Epithelial cell of proximal tubule (primary cell): ENCODE measurements around the gene KRT36. TPM values are rescaled to one million over a fixed set of nuclear protein-coding genes. Genes with fewer than 3 reads are reported as not detected.

Experiments
- DNase-seq: peaks from one replicate; pipeline ENCODE4 v3.0.0-alpha.2; 2011; ENCODE audit warnings: low read depth
- H3K4me3 ChIP-seq: 2 replicates; pipeline ENCODE4 v1.5.1; 2011; ENCODE audit warnings: low read depth, mild to moderate bottlenecking, low read length
- CTCF ChIP-seq: conservative IDR thresholded peaks from 2 replicates; pipeline ENCODE4 v1.5.1; 2012; ENCODE audit warnings: low read depth, mild to moderate bottlenecking, low read length
- total RNA-seq: library from RNA; depleted of rRNA; stranded (reverse); fragments of >200 nt; gene quantifications from 2 replicates; pipeline ENCODE4 v1.2.3, GENCODE V29; 2015

KRT36 gene
- total RNA-seq, 1 donor from 2014 or later, result not detected

- no peak overlapping the region for H3K4me3 ChIP-seq
- DNase-seq, result no peak
- no peak for TF ChIP-seq CTCF
These were observed 20.7 kb upstream of the KRT36 start for GRCh38 chr17:41510251-41511065.

DNA sequence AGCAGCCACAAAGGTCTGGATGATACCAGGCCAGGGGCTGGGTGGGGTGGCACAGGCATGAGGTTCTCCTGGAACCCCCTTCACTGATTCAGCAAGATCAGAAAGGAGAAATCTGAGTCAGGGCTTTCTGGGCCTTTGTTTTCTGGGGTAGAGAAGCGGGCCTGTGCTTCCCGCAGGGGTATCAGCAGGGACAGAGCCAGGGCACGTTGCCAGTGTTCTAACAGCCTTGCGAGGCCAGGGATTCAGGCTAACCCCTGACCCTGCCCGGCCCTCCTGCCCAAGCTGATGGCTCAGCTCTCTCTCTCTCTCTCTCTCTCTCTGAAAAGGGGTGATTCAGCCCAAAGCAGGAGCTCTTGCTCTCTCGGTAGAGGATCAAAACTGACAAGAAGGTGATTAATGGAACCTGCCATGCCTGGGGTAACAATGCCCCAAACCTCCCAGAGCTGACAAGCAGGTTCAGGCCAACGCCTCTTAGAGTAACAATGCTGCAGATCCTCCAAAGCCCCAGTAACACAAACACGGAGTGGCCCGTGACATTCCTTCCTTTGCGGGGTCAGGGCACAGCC lies 17.7 kb upstream of the KRT36 start:
- no peak for DNase-seq
- H3K4me3 ChIP-seq, result no peak overlapping the region
- no peak for TF ChIP-seq CTCF

DNA sequence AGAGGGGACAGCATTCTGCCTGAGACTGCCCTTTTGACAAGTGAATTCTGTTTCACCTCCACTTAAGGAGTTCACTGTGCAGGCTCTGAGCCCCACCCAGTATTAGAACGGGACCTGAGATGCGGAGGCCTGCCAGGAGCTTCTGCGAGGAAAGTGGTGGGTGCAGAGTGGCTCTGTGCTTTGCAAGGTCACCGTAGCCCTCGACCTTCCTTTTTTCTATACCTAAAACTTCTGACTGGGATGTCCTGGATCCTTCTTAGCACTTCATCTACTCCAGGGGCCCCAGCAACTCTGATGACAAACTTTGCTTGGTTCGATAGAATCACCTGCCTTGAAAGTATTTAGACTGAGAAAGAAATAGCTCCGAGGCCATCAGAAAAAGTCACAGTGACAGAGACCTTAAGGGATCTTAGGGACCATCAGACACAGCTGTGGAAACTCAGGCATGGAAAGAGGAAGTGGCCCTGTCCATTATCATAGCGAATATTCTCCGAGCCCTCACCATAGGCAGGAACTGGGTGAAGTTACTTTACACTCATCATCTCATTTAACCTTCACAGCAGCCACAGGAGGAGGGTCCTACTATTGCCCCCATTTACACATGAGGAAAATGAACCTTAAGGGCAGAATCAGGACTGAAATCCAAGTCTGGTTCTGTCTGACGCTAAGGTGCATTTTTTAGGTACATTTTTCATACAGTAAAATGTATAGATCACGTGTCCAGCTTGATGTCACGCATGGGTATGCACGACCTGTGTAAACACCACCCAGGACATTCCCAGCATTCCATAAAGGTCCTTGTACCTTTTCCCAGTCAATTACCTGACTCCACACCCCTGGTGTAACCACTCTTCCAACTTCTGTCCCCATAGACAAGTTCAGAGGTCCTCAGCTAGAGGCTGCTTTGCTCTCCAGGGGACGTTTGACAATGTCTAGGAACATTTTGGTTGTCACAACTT lies 16.4 kb upstream of the KRT36 start:
- DNase-seq, result no peak
- TF ChIP-seq CTCF, result no peak
- H3K4me3 ChIP-seq, result no peak overlapping the region

DNA sequence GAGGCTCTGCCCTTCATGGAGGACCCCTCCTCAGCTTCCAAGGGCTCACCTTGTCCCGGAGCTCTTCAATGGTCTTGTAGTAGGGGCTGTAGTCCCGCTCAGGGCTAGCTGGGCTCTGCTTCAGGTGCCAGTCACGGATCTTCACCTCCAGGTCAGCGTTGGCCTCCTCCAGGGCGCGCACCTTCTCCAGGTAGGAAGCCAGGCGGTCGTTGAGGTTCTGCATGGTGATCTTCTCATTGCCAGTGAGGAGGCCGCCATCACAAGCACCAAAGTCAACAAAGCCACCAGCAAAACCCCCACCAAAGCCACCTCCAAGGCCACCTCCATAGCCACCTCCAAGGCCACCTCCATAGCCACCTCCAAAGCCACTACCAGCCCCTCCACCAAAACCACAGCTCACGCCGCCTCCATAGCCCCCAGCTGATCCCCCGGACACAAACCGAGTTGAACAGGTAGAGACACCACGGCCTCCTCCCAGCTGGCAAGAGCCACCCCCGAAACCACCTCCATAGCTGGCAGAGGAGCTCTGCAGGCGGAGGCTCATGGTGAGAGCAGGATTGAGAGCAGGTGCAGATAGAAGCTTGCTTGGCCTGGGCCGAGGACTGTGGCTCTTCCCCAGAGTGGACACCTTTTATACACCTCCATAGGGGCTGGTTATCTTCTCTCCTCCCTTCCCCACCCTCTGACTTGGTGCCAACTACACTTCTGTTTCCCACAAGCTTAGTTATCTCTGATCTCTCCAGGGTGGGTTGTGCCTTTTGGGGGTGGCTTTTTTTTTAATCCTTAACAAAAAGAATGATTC lies 15.5 kb upstream of the KRT36 start, which contains the start of gene KRT13:
Gene KRT13, minus strand, starts transcription at position 606 of the 802 bp plus-strand sequence. Its CDS starts 62 bp downstream, at position 544.
- H3K4me3 ChIP-seq, result no peak within 1 kb of the TSS
- TF ChIP-seq CTCF, result no peak
- no peak for DNase-seq

DNA sequence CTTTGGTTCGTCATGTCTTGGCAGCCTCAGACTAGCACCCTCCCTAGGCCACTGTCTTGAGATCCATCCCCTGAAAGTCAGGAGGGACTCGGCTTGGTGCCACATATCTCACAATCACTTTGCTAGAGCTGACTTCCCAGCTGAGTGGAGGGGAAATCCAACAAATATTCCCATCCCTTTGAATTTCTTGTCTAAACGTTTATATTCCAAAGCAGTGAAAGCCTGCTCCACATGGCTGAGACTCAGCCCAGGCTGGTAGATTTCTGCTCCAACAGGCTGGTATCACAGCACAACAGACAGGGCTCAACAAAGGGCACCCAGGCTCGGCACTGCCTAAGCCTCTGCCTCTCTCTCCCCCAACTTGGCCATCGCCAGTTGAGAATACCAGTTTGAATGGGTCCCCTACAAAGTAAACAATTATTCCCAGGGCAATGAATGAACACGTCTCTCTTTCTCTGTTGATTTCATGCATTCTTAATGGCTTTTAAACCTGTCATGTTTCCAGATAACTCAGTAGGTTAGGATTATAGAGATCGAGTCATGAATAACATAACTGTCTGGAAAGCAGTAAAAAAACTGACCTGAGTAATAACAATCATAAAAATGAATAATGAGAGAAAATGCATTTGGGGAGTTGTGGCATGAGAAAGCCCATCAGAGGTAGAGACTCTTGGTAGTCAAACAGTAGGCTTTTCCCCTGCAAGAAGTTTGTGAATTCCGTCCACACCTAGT lies 14.7 kb upstream of the KRT36 start:
- no peak overlapping the region for H3K4me3 ChIP-seq
- DNase-seq, result no peak
- TF ChIP-seq CTCF, result no peak
